Neural progenitor cell (in vitro differentiated cells): ENCODE data around the gene FAHD1. TPM values are rescaled to one million over a fixed set of nuclear protein-coding genes. Genes with fewer than 3 reads are reported as not detected.

Source experiments
- DNase-seq: peaks from one replicate; pipeline ENCODE4 v3.0.0-alpha.2; 2016; ENCODE audit warnings: low spot score
- H2AFZ ChIP-seq: fragments of 200-600 bp; sonication (generic); replicated peaks from 2 replicates; pipeline ENCODE4 v1.6.1; 2016; ENCODE audit warnings: antibody characterized with exemption
- H3F3A ChIP-seq: fragments of 200-600 bp; sonication (generic); 2 replicates; pipeline ENCODE4 v1.6.1; 2016; ENCODE audit warnings: antibody characterized with exemption, low read depth
- H3K27ac ChIP-seq: fragments of 200-600 bp; sonication (generic); 2 replicates; pipeline ENCODE4 v1.5.1; 2016; ENCODE audit warnings: mild to moderate bottlenecking
- H3K27me3 ChIP-seq: fragments of 200-600 bp; sonication (generic); 2 replicates; pipeline ENCODE4 v1.6.1; 2016; ENCODE audit warnings: mild to moderate bottlenecking, moderate library complexity
- H3K36me3 ChIP-seq: fragments of 200-600 bp; sonication (generic); 2 replicates; pipeline ENCODE4 v1.5.1; 2016
- H3K4me1 ChIP-seq: fragments of 200-600 bp; sonication (generic); 2 replicates; pipeline ENCODE4 v1.6.1; 2016; ENCODE audit warnings: mixed run types
- H3K4me2 ChIP-seq: fragments of 200-600 bp; sonication (generic); 2 replicates; pipeline ENCODE4 v1.6.1; 2016
- H3K4me3 ChIP-seq: fragments of 200-600 bp; sonication (generic); 2 replicates; pipeline ENCODE4 v1.5.1; 2016
- H3K79me2 ChIP-seq: fragments of 200-600 bp; sonication (generic); 2 replicates; pipeline ENCODE4 v1.6.1; 2016; ENCODE audit warnings: low read depth
- H3K9ac ChIP-seq: fragments of 200-600 bp; sonication (generic); 2 replicates; pipeline ENCODE4 v1.6.1; 2016
- H3K9me3 ChIP-seq: fragments of 200-600 bp; sonication (generic); 2 replicates; pipeline ENCODE4 v1.5.1; 2016; ENCODE audit warnings: low read depth
- H4K20me1 ChIP-seq: fragments of 200-600 bp; sonication (generic); 2 replicates; pipeline ENCODE4 v1.6.1; 2016; ENCODE audit warnings: low read depth
- H3K27ac Mint-ChIP-seq: 3 replicates; pipeline ENCODE4 v1.8.0; 2021; ENCODE audit warnings: mixed read lengths
- H3K27me3 Mint-ChIP-seq: 2 replicates; pipeline ENCODE4 v1.8.0; 2022; ENCODE audit warnings: low read depth, mild to moderate bottlenecking, inconsistent platforms, moderate library complexity, mixed read lengths; ENCODE audit not compliant: insufficient read depth
- H3K36me3 Mint-ChIP-seq: 3 replicates; pipeline ENCODE4 v1.8.0; 2021; ENCODE audit warnings: mixed read lengths
- H3K4me1 Mint-ChIP-seq: 3 replicates; pipeline ENCODE4 v1.8.0; 2021; ENCODE audit warnings: mixed read lengths
- H3K4me3 Mint-ChIP-seq: 3 replicates; pipeline ENCODE4 v1.8.0; 2021; ENCODE audit warnings: mild to moderate bottlenecking, moderate library complexity, mixed read lengths
- H3K9me3 Mint-ChIP-seq: 3 replicates; pipeline ENCODE4 v1.8.0; 2020; ENCODE audit warnings: mixed read lengths
- CTCF ChIP-seq: fragments of 200-600 bp; sonication (generic); IDR thresholded peaks from 2 replicates; pipeline ENCODE4 v1.5.1; 2017; ENCODE audit warnings: antibody characterized with exemption, mild to moderate bottlenecking
- EZH2 ChIP-seq: fragments of 200-600 bp; sonication (generic); IDR thresholded peaks from 2 replicates; pipeline ENCODE4 v1.6.1; 2017; ENCODE audit warnings: antibody characterized with exemption, mild to moderate bottlenecking, moderate library complexity
- EZH2phosphoT487 ChIP-seq: fragments of 200-600 bp; sonication (generic); IDR thresholded peaks from 2 replicates; pipeline ENCODE4 v1.6.1; 2017; ENCODE audit warnings: antibody characterized with exemption
- total RNA-seq: library from RNA; depleted of rRNA; stranded (reverse); fragments of >200 nt; gene quantifications from 2 replicates; pipeline ENCODE4 v1.2.3, GENCODE V29; 2015; ENCODE audit warnings: low replicate concordance

FAHD1 gene
- total RNA-seq, 1 donor from 2014 or later: 21.6 TPM

GRCh38 chr16:1818204-1818872 lies 8.7 kb upstream of the FAHD1 start:
- no peaks in the 10 kb centered on the region for H3K36me3 ChIP-seq
- H3K27me3 ChIP-seq: no peaks in the 10 kb centered on the region
- H3K9me3 Mint-ChIP-seq: no peaks in the 10 kb centered on the region

GRCh38 chr16:1818873-1819525 lies 8.0 kb upstream of the FAHD1 start:
- Histone ChIP-seq H3K36me3 (no peaks in the 10 kb centered on the region), H4K20me1 (peaks cover 6% of the 10 kb centered on the region), H3F3A (peaks cover 1% of the 10 kb centered on the region), H3K4me3 (no peak overlapping the region), H3K27ac (no peak overlapping the region), H3K79me2 (no peaks in the 10 kb centered on the region), H3K4me2 (no peak overlapping the region), H3K27me3 (no peaks in the 10 kb centered on the region), H2AFZ (no peak overlapping the region), H3K4me1 (no peaks in the 10 kb centered on the region), H3K9ac (no peak overlapping the region), H3K9me3 (no peaks in the 10 kb centered on the region)
- Mint-ChIP-seq H3K4me3 (peak overlapping the region; percentile 8), H3K27me3 (no peaks in the 10 kb centered on the region), H3K4me1 (peaks cover 3% of the 10 kb centered on the region), H3K27ac (no peak overlapping the region), H3K36me3 (peaks cover 4% of the 10 kb centered on the region), H3K9me3 (no peaks in the 10 kb centered on the region)
- DNase-seq: no peak
- TF ChIP-seq EZH2phosphoT487 (no peak), CTCF (no peak), EZH2 (no peak)

More at GRCh38 chr16:1818204-1818872, 8.7 kb upstream of the FAHD1 start:
- Mint-ChIP-seq H3K27me3 (no peaks in the 10 kb centered on the region), H3K4me1 (no peaks in the 10 kb centered on the region), H3K36me3 (peaks cover 6% of the 10 kb centered on the region), H3K4me3 (no peak overlapping the region), H3K27ac (no peak overlapping the region)
- Histone ChIP-seq H3F3A (peaks cover 5% of the 10 kb centered on the region), H3K9ac (no peak overlapping the region), H3K4me2 (no peak overlapping the region), H3K4me3 (no peak overlapping the region), H3K4me1 (no peaks in the 10 kb centered on the region), H3K27ac (no peak overlapping the region), H3K79me2 (no peaks in the 10 kb centered on the region), H4K20me1 (peaks cover 3% of the 10 kb centered on the region), H2AFZ (no peak overlapping the region), H3K9me3 (no peaks in the 10 kb centered on the region)
- DNase-seq: no peak
- TF ChIP-seq EZH2phosphoT487: no peak
- no peak for TF ChIP-seq CTCF
- no peak for TF ChIP-seq EZH2

- Histone ChIP-seq H3F3A (peaks cover 6% of the 10 kb centered on the region), H3K27ac (no peak overlapping the region), H3K36me3 (no peaks in the 10 kb centered on the region), H4K20me1 (peaks cover 12% of the 10 kb centered on the region), H3K9ac (no peak overlapping the region), H3K79me2 (no peaks in the 10 kb centered on the region), H2AFZ (no peak overlapping the region), H3K27me3 (no peaks in the 10 kb centered on the region), H3K4me1 (no peaks in the 10 kb centered on the region), H3K9me3 (no peaks in the 10 kb centered on the region), H3K4me3 (no peak overlapping the region), H3K4me2 (no peak overlapping the region)
- TF ChIP-seq EZH2 (no peak), CTCF (no peak)
- Mint-ChIP-seq H3K4me1 (peaks cover 3% of the 10 kb centered on the region), H3K9me3 (no peaks in the 10 kb centered on the region), H3K27ac (no peak overlapping the region), H3K36me3 (peaks cover 4% of the 10 kb centered on the region), H3K27me3 (no peaks in the 10 kb centered on the region), H3K4me3 (peak overlapping the region; percentile 8)
- no peak for DNase-seq
Observed at GRCh38 chr16:1819611-1820010, 7.4 kb upstream of the FAHD1 start.
